H1 (cell line): Measurements from ENCODE around the gene HUWE1. TPM values are rescaled to one million over a fixed set of nuclear protein-coding genes. Genes with fewer than 3 reads are reported as not detected.

Experiments
- CTCF ChIA-PET: fragments of 300-600 bp; sonication (Branson Sonifier 250); formaldehyde crosslinking; loops from one replicate; lab custom pipeline; 2021; ENCODE audit not compliant: partially characterized antibody; lab: Charles Lee
- POLR2A ChIA-PET: fragments of 300-600 bp; sonication (Branson Sonifier 250); formaldehyde crosslinking; loops from one replicate; lab custom pipeline; 2021; ENCODE audit warnings: inconsistent platforms; ENCODE audit not compliant: partially characterized antibody; lab: Charles Lee
- DNase-seq, 2 experiments: peaks; one replicate each; pipeline versions ENCODE4 v3.0.0 to v3.0.0-alpha.2; 2010 to 2022; ENCODE audit warnings: low spot score in 2 of 2, low read depth in 1 of 2, mixed read lengths in 1 of 2
- FAIRE-seq: peaks from 2 replicates; lab custom pipeline; 2011; peaks lifted over from hg19 to GRCh38; lab: Jason Lieb, UNC
- H2AFZ ChIP-seq: 2 replicates; pipeline ENCODE4 v1.8.1; 2012; ENCODE audit warnings: low read length, inconsistent platforms
- H2AK5ac ChIP-seq: 2 replicates; pipeline ENCODE4 v1.6.1; 2013; ENCODE audit warnings: low read depth, low read length
- H2BK120ac ChIP-seq: replicated peaks from 2 replicates; pipeline ENCODE3; 2013; ENCODE audit warnings: low read depth, low read length, inconsistent platforms
- H2BK12ac ChIP-seq: 2 replicates; pipeline ENCODE4 v1.6.1; 2013; ENCODE audit warnings: low read depth, low read length
- H2BK15ac ChIP-seq: 2 replicates; pipeline ENCODE4 v1.6.1; 2013; ENCODE audit warnings: low read length
- H2BK20ac ChIP-seq: 2 replicates; pipeline ENCODE4 v1.6.1; 2013; ENCODE audit warnings: low read length
- H2BK5ac ChIP-seq: 2 replicates; pipeline ENCODE4 v1.6.1; 2013; ENCODE audit warnings: low read depth, low read length
- H3K14ac ChIP-seq: 2 replicates; pipeline ENCODE4 v1.6.1; 2013; ENCODE audit warnings: inconsistent platforms; ENCODE audit not compliant: insufficient read length
- H3K18ac ChIP-seq: 2 replicates; pipeline ENCODE4 v1.6.1; 2013; ENCODE audit warnings: low read length; ENCODE audit errors: extremely low read depth
- H3K23ac ChIP-seq: 2 replicates; pipeline ENCODE4 v1.6.1; 2013; ENCODE audit warnings: inconsistent platforms; ENCODE audit not compliant: insufficient read length
- H3K23me2 ChIP-seq: 2 replicates; pipeline ENCODE4 v1.6.1; 2013; ENCODE audit warnings: low read depth, low read length
- H3K27ac ChIP-seq: 2 replicates; pipeline ENCODE4 v1.6.1; 2011; ENCODE audit warnings: low read depth, low read length, inconsistent platforms
- H3K27me3 ChIP-seq, 4 experiments: replicated peaks in 1 of 4; 1 replicate in 1 of 4; 2 replicates in 3 of 4; pipeline versions ENCODE4 v1.6.1 to v1.8.1; 2011 to 2013; ENCODE audit warnings: low read length in 3 of 4, mild to moderate bottlenecking in 3 of 4, inconsistent platforms in 2 of 4, mixed read lengths in 2 of 4, moderate library complexity in 1 of 4; ENCODE audit not compliant: control insufficient read depth in 3 of 4, insufficient read depth in 3 of 4; ENCODE audit errors: extremely low read depth in 1 of 4
- H3K36me3 ChIP-seq, 4 experiments: 2 replicates each; pipeline versions ENCODE4 v1.6.1 to v1.8.1; 2011 to 2013; ENCODE audit warnings: mild to moderate bottlenecking in 4 of 4, low read length in 3 of 4, moderate library complexity in 2 of 4, control low read depth in 1 of 4, inconsistent platforms in 1 of 4; ENCODE audit not compliant: insufficient read depth in 4 of 4, control insufficient read depth in 2 of 4
- H3K4ac ChIP-seq: replicated peaks from 2 replicates; pipeline ENCODE3; 2013; ENCODE audit warnings: low read length, low read depth, mixed read lengths, inconsistent platforms; ENCODE audit not compliant: insufficient read length
- H3K4me1 ChIP-seq, 4 experiments: replicated peaks in 1 of 4; 1 replicate in 1 of 4; 2 replicates in 3 of 4; pipeline versions ENCODE4 v1.6.1 to v1.8.1; 2011 to 2013; ENCODE audit warnings: low read length in 3 of 4, inconsistent platforms in 2 of 4, mixed read lengths in 1 of 4; ENCODE audit not compliant: insufficient read depth in 4 of 4, control insufficient read depth in 3 of 4
- H3K4me2 ChIP-seq, 2 experiments: 2 replicates each; pipeline versions ENCODE4 v1.6.1 to v1.8.1; 2011 to 2013; ENCODE audit warnings: low read depth in 2 of 2, low read length in 2 of 2, control low read depth in 1 of 2, inconsistent platforms in 1 of 2, mild to moderate bottlenecking in 1 of 2; ENCODE audit not compliant: insufficient read depth in 1 of 2
- H3K4me3 ChIP-seq, 4 experiments: fragments of 200-600, 300-600 bp in 1 of 4; sonication (generic), shearing (Covaris generic), sonication (Bioruptor Twin) in 1 of 4; 2 replicates each; pipeline versions ENCODE4 v1.5.1 to v1.8.1; 2011 to 2016; ENCODE audit warnings: low read length in 4 of 4, low read depth in 3 of 4, control low read depth in 2 of 4, inconsistent platforms in 2 of 4, mild to moderate bottlenecking in 2 of 4, mixed read lengths in 1 of 4, moderate library complexity in 1 of 4; ENCODE audit not compliant: insufficient read depth in 2 of 4; ENCODE audit errors: extremely low read depth in 1 of 4
- H3K56ac ChIP-seq: replicated peaks from 2 replicates; pipeline ENCODE3; 2013; ENCODE audit warnings: low read depth, mild to moderate bottlenecking, mixed read lengths, low read length, inconsistent platforms; ENCODE audit not compliant: insufficient read length
- H3K79me1 ChIP-seq: 2 replicates; pipeline ENCODE4 v1.6.1; 2013; ENCODE audit warnings: low read depth, low read length, control low read depth
- H3K79me2 ChIP-seq, 2 experiments: 2 replicates each; pipeline versions ENCODE4 v1.6.1 to v1.8.1; 2012 to 2013; ENCODE audit warnings: low read length in 2 of 2, mild to moderate bottlenecking in 2 of 2, inconsistent platforms in 1 of 2; ENCODE audit not compliant: insufficient read depth in 2 of 2, control insufficient read depth in 1 of 2
- H3K9ac ChIP-seq, 4 experiments: replicated peaks in 1 of 4; 1 replicate in 1 of 4; 2 replicates in 3 of 4; pipeline versions ENCODE4 v1.6.1 to v1.8.1; 2011 to 2013; ENCODE audit warnings: low read depth in 3 of 4, low read length in 3 of 4, control low read depth in 2 of 4, mild to moderate bottlenecking in 2 of 4, moderate library complexity in 2 of 4, inconsistent platforms in 1 of 4; ENCODE audit errors: extremely low read depth in 1 of 4
- H3K9me3 ChIP-seq, 2 experiments: 2 replicates each; pipeline versions ENCODE4 v1.6.1 to v1.8.1; 2012 to 2013; ENCODE audit warnings: mild to moderate bottlenecking in 2 of 2, moderate library complexity in 2 of 2, control low read depth in 1 of 2, inconsistent platforms in 1 of 2, low read depth in 1 of 2, low read length in 1 of 2, mixed read lengths in 1 of 2; ENCODE audit not compliant: insufficient read depth in 2 of 2
- H4K20me1 ChIP-seq, 2 experiments: replicated peaks in 1 of 2; 2 replicates each; pipeline versions ENCODE3 to v1.8.1; 2011 to 2013; ENCODE audit warnings: inconsistent platforms in 2 of 2, low read length in 2 of 2, mild to moderate bottlenecking in 1 of 2; ENCODE audit not compliant: insufficient read depth in 2 of 2, control insufficient read depth in 1 of 2
- H4K5ac ChIP-seq: 2 replicates; pipeline ENCODE4 v1.6.1; 2013; ENCODE audit warnings: low read length, low read depth, mixed read lengths, inconsistent platforms; ENCODE audit not compliant: insufficient read length
- H4K8ac ChIP-seq: 2 replicates; pipeline ENCODE4 v1.8.0; 2013; ENCODE audit warnings: mild to moderate bottlenecking, moderate library complexity, low read length, inconsistent platforms; ENCODE audit not compliant: insufficient read depth; ENCODE audit errors: extremely low read depth
- H4K91ac ChIP-seq: replicated peaks from 2 replicates; pipeline ENCODE3; 2013; ENCODE audit warnings: low read length, mixed read lengths, inconsistent platforms; ENCODE audit not compliant: insufficient read length
- BACH1 ChIP-seq: IDR thresholded peaks from 2 replicates; pipeline ENCODE4 v1.6.1; 2012; ENCODE audit warnings: low read length, improper control_type of control experiment
- CBX5 ChIP-seq: fragments of 300-800, 300-1000 bp; sonication (generic); IDR thresholded peaks from 2 replicates; pipeline ENCODE4 v1.7.1; 2016; ENCODE audit warnings: antibody characterized with exemption, low read length, low read depth
- HDAC2 ChIP-seq, 2 experiments: fragments of 300-600 bp in 1 of 2; sonication (generic) in 1 of 2; IDR thresholded peaks; 2 replicates each; pipeline ENCODE4 v1.6.1; 2011 to 2012; ENCODE audit warnings: low read depth in 2 of 2, low read length in 2 of 2, mild to moderate bottlenecking in 2 of 2, moderate library complexity in 2 of 2, borderline replicate concordance in 1 of 2, inconsistent platforms in 1 of 2
- JUND ChIP-seq: IDR thresholded peaks from 2 replicates; pipeline ENCODE4 v1.6.1; 2011; ENCODE audit warnings: mild to moderate bottlenecking, improper control_type of control experiment, low read length
- MAFK ChIP-seq: IDR thresholded peaks from 2 replicates; pipeline ENCODE4 v1.6.1; 2012; ENCODE audit warnings: low read depth, mild to moderate bottlenecking, improper control_type of control experiment, low read length
- RNF2 ChIP-seq: fragments of 200-900, 300-1000 bp; sonication (generic); IDR thresholded peaks from 2 replicates; pipeline ENCODE4 v1.7.1; 2016; ENCODE audit warnings: borderline replicate concordance, low read depth, mild to moderate bottlenecking, antibody characterized with exemption, low read length; ENCODE audit not compliant: poor library complexity, severe bottlenecking; ENCODE audit errors: missing control alignments
- SIRT6 ChIP-seq: IDR thresholded peaks from one replicate; pipeline ENCODE4 v1.7.1; 2012; ENCODE audit warnings: low read length, inconsistent platforms
- SRF ChIP-seq: IDR thresholded peaks from 2 replicates; pipeline ENCODE4 v1.6.1; 2011; ENCODE audit warnings: mild to moderate bottlenecking, low read depth, low read length, moderate library complexity
- WGBS, 2 experiments: shearing (Covaris generic) in 1 of 2; methylation state at CpG; one replicate each; pipeline versions ENCODE4 v1.1.6 to v1.1.7; 2013 to 2015; ENCODE audit warnings: low lambda C conversion rate in 2 of 2, mixed read lengths in 2 of 2, inconsistent platforms in 1 of 2, low coverage in 1 of 2, missing lambda C conversion rate in 1 of 2; ENCODE audit not compliant: insufficient replicate concordance in 2 of 2, insufficient coverage in 1 of 2, insufficient read length in 1 of 2; ENCODE audit errors: extremely low coverage in 1 of 2, missing lambda C conversion rate in 1 of 2; 5-methylcytosine and 5-hydroxymethylcytosine counted together
- polyA plus RNA-seq, 7 experiments: library from polyadenylated mRNA; depleted of rRNA in 3 of 7; stranded (reverse) in 5 of 7; unstranded in 2 of 7; fragments of >200 nt in 5 of 7; fragments of 200-250 nt in 2 of 7; gene quantifications; 1 replicate in 5 of 7; 2 replicates in 1 of 7; 4 replicates in 1 of 7; pipeline versions ENCODE4 v1.2.1 to v1.2.3, GENCODE V29; 2011 to 2013; ENCODE audit warnings: missing spikeins in 2 of 7, mixed read lengths in 2 of 7
- total RNA-seq: library from RNA; stranded (reverse); fragmentation: NEBNext Ultra II Directional; extraction: Animal tissue kit (Norgen Biotek cat#: 25700); gene quantifications from 2 replicates; pipeline ENCODE4 v1.2.1, GENCODE V29; 2021
- TF ChIP-seq, protein P1 (sequence below): IDR thresholded peaks from 2 replicates; pipeline ENCODE4 v1.6.1; 2012; ENCODE audit warnings: low read length, inconsistent platforms

Gene HUWE1
- total and polyA plus RNA-seq, 2 of the 8 experiments (the other 6 are each of a cell fraction or from before 2014, with no cell fraction given): 114 to 252 TPM

DNA sequence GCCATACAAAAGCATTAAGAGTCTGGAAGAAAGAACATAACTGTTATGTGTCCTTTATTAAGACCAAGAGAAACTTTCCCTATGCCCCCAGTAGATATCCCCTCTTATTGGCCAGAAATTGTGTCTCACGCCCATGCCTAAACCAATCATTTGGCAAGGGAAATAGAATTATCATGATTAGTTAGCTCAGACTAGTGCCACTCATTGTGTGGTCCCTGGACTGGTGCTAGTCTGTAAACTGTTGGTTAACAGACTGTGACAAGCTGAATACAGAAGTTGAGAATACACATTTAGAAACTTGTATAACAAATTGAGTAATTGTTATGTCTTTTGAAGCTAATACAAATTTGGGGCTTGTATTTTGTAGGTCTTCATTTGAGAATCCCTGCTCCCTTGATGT lies 8.1 kb upstream of the HUWE1 start:
- CTCF ChIA-PET: no interaction called here

More for the DNA sequence above, 8.1 kb upstream of the HUWE1 start:
- Histone ChIP-seq H3K18ac (no peak overlapping the region), H3K27me3 (no peaks in the 10 kb centered on the region), H4K20me1 (no peaks in the 10 kb centered on the region), H2BK120ac (no peak overlapping the region), H3K14ac (no peak overlapping the region), H3K4me2 (no peak overlapping the region), H3K9ac (no peak overlapping the region), H4K5ac (no peak overlapping the region), H2AFZ (no peak overlapping the region), H3K27ac (no peak overlapping the region), H3K56ac (no peak overlapping the region), H3K4ac (no peak overlapping the region), H2BK20ac (no peak overlapping the region), H3K23ac (no peak overlapping the region), H3K9me3 (no peaks in the 10 kb centered on the region), H2BK5ac (no peak overlapping the region), H2BK15ac (no peak overlapping the region), H3K79me2 (no peaks in the 10 kb centered on the region), H2BK12ac (no peak overlapping the region), H3K23me2 (no peaks in the 10 kb centered on the region), H4K91ac (no peak overlapping the region), H3K36me3 (no peaks in the 10 kb centered on the region), H2AK5ac (no peak overlapping the region), H3K4me1 (no peaks in the 10 kb centered on the region), H3K79me1 (no peaks in the 10 kb centered on the region), H3K4me3 (no peak overlapping the region), H4K8ac (no peak overlapping the region)
- DNase-seq: no peak
- no peak for TF ChIP-seq SIRT6
- TF ChIP-seq MAFK: no peak
- no peak for TF ChIP-seq HDAC2 (IDR thresholded peaks at IDR 0.05; ENCODE audit: borderline replicate concordance in 1 of 2, low read depth in 2 of 2, low read length in 2 of 2)
- TF ChIP-seq, protein P1, sequence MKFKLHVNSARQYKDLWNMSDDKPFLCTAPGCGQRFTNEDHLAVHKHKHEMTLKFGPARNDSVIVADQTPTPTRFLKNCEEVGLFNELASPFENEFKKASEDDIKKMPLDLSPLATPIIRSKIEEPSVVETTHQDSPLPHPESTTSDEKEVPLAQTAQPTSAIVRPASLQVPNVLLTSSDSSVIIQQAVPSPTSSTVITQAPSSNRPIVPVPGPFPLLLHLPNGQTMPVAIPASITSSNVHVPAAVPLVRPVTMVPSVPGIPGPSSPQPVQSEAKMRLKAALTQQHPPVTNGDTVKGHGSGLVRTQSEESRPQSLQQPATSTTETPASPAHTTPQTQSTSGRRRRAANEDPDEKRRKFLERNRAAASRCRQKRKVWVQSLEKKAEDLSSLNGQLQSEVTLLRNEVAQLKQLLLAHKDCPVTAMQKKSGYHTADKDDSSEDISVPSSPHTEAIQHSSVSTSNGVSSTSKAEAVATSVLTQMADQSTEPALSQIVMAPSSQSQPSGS: no peak
- TF ChIP-seq JUND: no peak
- no peak for TF ChIP-seq SRF
- TF ChIP-seq RNF2: no peak
- TF ChIP-seq BACH1: no peak
- no peak for TF ChIP-seq CBX5
- WGBS, 2 experiments: 89% methylated on average over 1 of the region's 1 CpG; no CpG with 5 or more reads in 1 of the 2 experiments
- no peak for FAIRE-seq
- POLR2A ChIA-PET: interaction anchor here (1.6 kb wide), 1 partner anchor 10 kb away, joined by 4 read pairs; no protein-coding TSS in a partner anchor
